Smooth muscle cell (in vitro differentiated cells): ENCODE results near the gene TMED10. TPM values are rescaled to one million over a fixed set of nuclear protein-coding genes. Genes with fewer than 3 reads are reported as not detected.

ENCODE experiments used
- DNase-seq: peaks from one replicate; lab custom pipeline; 2025; ENCODE audit not compliant: unreplicated experiment; lab: John Stamatoyannopoulos, UW
- H2AFZ ChIP-seq: fragments of 200-600 bp; sonication (generic); 2 replicates; pipeline ENCODE4 v1.6.0; 2016; ENCODE audit warnings: antibody characterized with exemption, low read depth, mild to moderate bottlenecking
- H3F3A ChIP-seq: fragments of 200-600 bp; sonication (generic); 2 replicates; pipeline ENCODE4 v1.6.0; 2017; ENCODE audit warnings: antibody characterized with exemption, low read depth
- H3K27ac ChIP-seq: fragments of 200-600 bp; sonication (generic); 2 replicates; pipeline ENCODE4 v1.5.1; 2016; ENCODE audit warnings: low read depth, mild to moderate bottlenecking
- H3K27me3 ChIP-seq: fragments of 200-600 bp; sonication (generic); 2 replicates; pipeline ENCODE4 v1.6.1; 2016; ENCODE audit warnings: low read depth, mild to moderate bottlenecking
- H3K36me3 ChIP-seq: fragments of 200-600 bp; sonication (generic); 2 replicates; pipeline ENCODE4 v1.5.1; 2016; ENCODE audit warnings: low read depth
- H3K4me1 ChIP-seq: fragments of 200-600 bp; sonication (generic); 2 replicates; pipeline ENCODE4 v1.5.1; 2016; ENCODE audit warnings: low read depth
- H3K4me2 ChIP-seq: fragments of 200-600 bp; sonication (generic); 2 replicates; pipeline ENCODE4 v1.6.0; 2016; ENCODE audit warnings: mild to moderate bottlenecking
- H3K4me3 ChIP-seq: fragments of 200-600 bp; sonication (generic); 2 replicates; pipeline ENCODE4 v1.5.1; 2016; ENCODE audit warnings: mild to moderate bottlenecking
- H3K79me2 ChIP-seq: fragments of 200-600 bp; sonication (generic); 2 replicates; pipeline ENCODE4 v1.6.0; 2016; ENCODE audit warnings: low read depth, mild to moderate bottlenecking
- H3K9ac ChIP-seq: fragments of 200-600 bp; sonication (generic); 2 replicates; pipeline ENCODE4 v1.6.0; 2016; ENCODE audit warnings: low read depth
- H3K9me3 ChIP-seq: fragments of 200-600 bp; sonication (generic); replicated peaks from 2 replicates; pipeline ENCODE4 v1.5.1; 2016; ENCODE audit warnings: low read depth
- H4K20me1 ChIP-seq: fragments of 200-600 bp; sonication (generic); 2 replicates; pipeline ENCODE4 v1.6.0; 2016; ENCODE audit warnings: low read depth
- CTCF ChIP-seq: fragments of 200-600 bp; sonication (generic); IDR thresholded peaks from 2 replicates; pipeline ENCODE4 v1.5.1; 2017; ENCODE audit warnings: borderline replicate concordance, mild to moderate bottlenecking, antibody characterized with exemption; ENCODE audit not compliant: insufficient read depth, poor library complexity, severe bottlenecking
- WGBS: methylation state at CpG from one replicate; pipeline ENCODE4 v1.1.7; 2016; ENCODE audit warnings: low lambda C conversion rate; 5-methylcytosine and 5-hydroxymethylcytosine counted together
- polyA plus RNA-seq: library from polyadenylated mRNA; unstranded; fragments of >200 nt; fragmentation: Nextera tagmentation; extraction: Ambion mirVana; gene quantifications from 2 replicates; pipeline ENCODE4 v1.2.1, GENCODE V29; 2016
- total RNA-seq: library from RNA; depleted of rRNA; stranded (reverse); fragments of >200 nt; gene quantifications from 2 replicates; pipeline ENCODE4 v1.2.3, GENCODE V29; 2014

The TMED10 gene
- total and polyA plus RNA-seq, 2 experiments from 2014 or later = 473 to 566 TPM

GRCh38 chr14:75174066-75174465 lies 2.3 kb downstream of the TMED10 start:
- 83% methylated on average over 2 of the region's 2 CpGs for WGBS
- H2AFZ ChIP-seq = no peak overlapping the region
- H3K36me3 ChIP-seq = no peaks in the 10 kb centered on the region
- H3F3A ChIP-seq = no peaks in the 10 kb centered on the region
- DNase-seq = no peak
- H3K9ac ChIP-seq = no peak overlapping the region
- H3K9me3 ChIP-seq = no peaks in the 10 kb centered on the region
- peak overlapping the region; percentile 80 for H3K4me3 ChIP-seq
- H3K4me1 ChIP-seq = peaks cover 6% of the 10 kb centered on the region
- no peaks in the 10 kb centered on the region for H3K27me3 ChIP-seq
- H3K79me2 ChIP-seq = peaks cover 72% of the 10 kb centered on the region
- no peak overlapping the region for H3K4me2 ChIP-seq
- H3K27ac ChIP-seq = no peak overlapping the region
- peaks cover 60% of the 10 kb centered on the region for H4K20me1 ChIP-seq
- no peak for TF ChIP-seq CTCF

- no peak for TF ChIP-seq CTCF
- Histone ChIP-seq H3K4me2 (no peak overlapping the region), H3K4me3 (no peak overlapping the region), H2AFZ (no peak overlapping the region), H3K36me3 (no peaks in the 10 kb centered on the region), H3K27ac (no peak overlapping the region), H3K4me1 (peaks cover 6% of the 10 kb centered on the region), H3K9ac (no peak overlapping the region), H4K20me1 (peaks cover 93% of the 10 kb centered on the region), H3F3A (no peaks in the 10 kb centered on the region), H3K27me3 (no peaks in the 10 kb centered on the region), H3K79me2 (peaks cover 100% of the 10 kb centered on the region), H3K9me3 (no peaks in the 10 kb centered on the region)
- no peak for DNase-seq
- WGBS = 55% methylated on average over 4 of the region's 4 CpGs
Observed at GRCh38 chr14:75170772-75171171, 5.6 kb downstream of the TMED10 start.

GRCh38 chr14:75168586-75169335 lies 7.7 kb downstream of the TMED10 start:
- peak overlapping the region; percentile 5 for H3K4me2 ChIP-seq
- TF ChIP-seq CTCF = no peak
- H3K9ac ChIP-seq = no peak overlapping the region
- no peak overlapping the region for H3K27ac ChIP-seq
- no peak for DNase-seq
- H2AFZ ChIP-seq = no peak overlapping the region
- H3F3A ChIP-seq = no peaks in the 10 kb centered on the region
- peaks cover 99% of the 10 kb centered on the region for H3K79me2 ChIP-seq
- no peaks in the 10 kb centered on the region for H3K4me1 ChIP-seq
- no peaks in the 10 kb centered on the region for H3K27me3 ChIP-seq
- H3K36me3 ChIP-seq = no peaks in the 10 kb centered on the region
- H3K9me3 ChIP-seq = no peaks in the 10 kb centered on the region
- no peak overlapping the region for H3K4me3 ChIP-seq
- peaks cover 99% of the 10 kb centered on the region for H4K20me1 ChIP-seq
- 62% methylated on average over 3 of the region's 3 CpGs for WGBS

GRCh38 chr14:75167325-75167724 lies 9.1 kb downstream of the TMED10 start:
- TF ChIP-seq CTCF = no peak
- H4K20me1 ChIP-seq = peaks cover 99% of the 10 kb centered on the region
- H3K9me3 ChIP-seq = no peaks in the 10 kb centered on the region
- H3K27me3 ChIP-seq = no peaks in the 10 kb centered on the region
- peaks cover 99% of the 10 kb centered on the region for H3K79me2 ChIP-seq
- 100% methylated on average over 1 of the region's 2 CpGs for WGBS
- no peak overlapping the region for H3K27ac ChIP-seq
- no peak overlapping the region for H3K4me2 ChIP-seq
- no peak for DNase-seq
- no peak overlapping the region for H3K4me3 ChIP-seq
- no peak overlapping the region for H2AFZ ChIP-seq
- no peaks in the 10 kb centered on the region for H3F3A ChIP-seq
- H3K4me1 ChIP-seq = no peaks in the 10 kb centered on the region
- H3K36me3 ChIP-seq = no peaks in the 10 kb centered on the region
- H3K9ac ChIP-seq = no peak overlapping the region
